Mucosa of descending colon (tissue), 3 donors: ENCODE data around the gene CST4. TPM values are rescaled to one million over a fixed set of nuclear protein-coding genes. Genes with fewer than 3 reads are reported as not detected.

ENCODE experiments used
- ATAC-seq: fragments of 200-7000 bp; cut with Tn5 transposase; one replicate; pipeline ENCODE4 v1.9.1; 2020; ENCODE audit warnings: mild to moderate bottlenecking, moderate library complexity
- DNase-seq, 3 donors: peaks; one replicate each; pipeline ENCODE4 v3.0.0-alpha.2; 2020
- H3K36me3 ChIP-seq: fragments of 200-600 bp; one replicate; pipeline ENCODE4 v1.8.0; 2021; ENCODE audit warnings: low read depth, mild to moderate bottlenecking
- H3K4me1 ChIP-seq: fragments of 200-600 bp; one replicate; pipeline ENCODE4 v1.8.0; 2021; ENCODE audit warnings: low read depth, mild to moderate bottlenecking
- H3K4me3 ChIP-seq: fragments of 200-600 bp; one replicate; pipeline ENCODE4 v1.8.0; 2021; ENCODE audit warnings: mild to moderate bottlenecking
- H3K9me3 ChIP-seq: fragments of 200-600 bp; one replicate; pipeline ENCODE4 v1.8.0; 2021; ENCODE audit warnings: mild to moderate bottlenecking
- CTCF ChIP-seq: fragments of 200-600 bp; IDR thresholded peaks from one replicate; pipeline ENCODE4 v1.8.0; 2022; ENCODE audit warnings: antibody characterized with exemption, mild to moderate bottlenecking
- intact Hi-C, 2 donors: fragments of 100-400 bp; cut with DNase I in 1 of 2; cut with micrococcal nuclease in 1 of 2; formaldehyde crosslinking; loops; one replicate each; pipeline versions ENCODE4 v1.11.0 to v1.11.1; 2022; cut with DNase I, micrococcal nuclease
- total RNA-seq, 3 donors: library from RNA; stranded (reverse); fragmentation: NEBNext Ultra II Directional in 2 of 3; extraction: Animal tissue kit (Norgen Biotek cat#: 25700) in 2 of 3; gene quantifications; one replicate each; pipeline versions ENCODE4 v1.2.1 to v1.2.4, GENCODE V29; 2021 to 2023
- donor health status: DM: no; HTN: no; CAD: no; lungs with moderate emphysema.
- donor health status: DM: no; HTN: no; CAD: no.
- donor health status: DM: no; HTN: yes; CAD: no.

The CST4 gene
- total RNA-seq, 3 donors from 2014 or later = not detected

GRCh38 chr20:23652926-23653325 is 35.9 kb downstream of the CST4 start:
- Histone ChIP-seq H3K36me3 (no peaks in the 10 kb centered on the region), H3K4me1 (no peaks in the 10 kb centered on the region), H3K4me3 (no peak overlapping the region), H3K9me3 (no peaks in the 10 kb centered on the region)
- intact Hi-C loops = no loop called here
- DNase-seq (no peak), ATAC-seq (no peak)
- TF ChIP-seq CTCF = no peak

GRCh38 chr20:23652371-23652770 is 36.5 kb downstream of the CST4 start:
- ATAC-seq = no peak
- H3K36me3 ChIP-seq = no peaks in the 10 kb centered on the region
- intact Hi-C loops = no loop called here
- TF ChIP-seq CTCF = no peak
- DNase-seq = no peak
- no peak overlapping the region for H3K4me3 ChIP-seq
- H3K4me1 ChIP-seq = no peaks in the 10 kb centered on the region
- H3K9me3 ChIP-seq = no peaks in the 10 kb centered on the region

- no peaks in the 10 kb centered on the region for H3K36me3 ChIP-seq
- H3K4me1 ChIP-seq = no peaks in the 10 kb centered on the region
- TF ChIP-seq CTCF = no peak
- H3K4me3 ChIP-seq = no peak overlapping the region
- no peak for DNase-seq
- no peak for ATAC-seq
- no peaks in the 10 kb centered on the region for H3K9me3 ChIP-seq
- intact Hi-C loops = no loop called here
These were observed 37.7 kb downstream of the CST4 start for GRCh38 chr20:23651117-23651516.

GRCh38 chr20:23649830-23650417 is 38.9 kb downstream of the CST4 start:
- H3K9me3 ChIP-seq = no peaks in the 10 kb centered on the region
- intact Hi-C loops = no loop called here
- no peak overlapping the region for H3K4me3 ChIP-seq
- no peaks in the 10 kb centered on the region for H3K4me1 ChIP-seq
- H3K36me3 ChIP-seq = no peaks in the 10 kb centered on the region
- ATAC-seq (no peak), DNase-seq (no peak)
- no peak for TF ChIP-seq CTCF

GRCh38 chr20:23649242-23649641 is 39.6 kb downstream of the CST4 start:
- H3K9me3 ChIP-seq = no peaks in the 10 kb centered on the region
- H3K4me1 ChIP-seq = no peaks in the 10 kb centered on the region
- ATAC-seq = no peak
- no peak for TF ChIP-seq CTCF
- H3K36me3 ChIP-seq = no peaks in the 10 kb centered on the region
- intact Hi-C loops = no loop called here
- H3K4me3 ChIP-seq = no peak overlapping the region
- DNase-seq = no peak

- H3K4me1 ChIP-seq = no peaks in the 10 kb centered on the region
- no peaks in the 10 kb centered on the region for H3K9me3 ChIP-seq
- H3K4me3 ChIP-seq = no peak overlapping the region
- intact Hi-C loops = no loop called here
- no peak for DNase-seq
- no peak for TF ChIP-seq CTCF
- no peak for ATAC-seq
- H3K36me3 ChIP-seq = no peaks in the 10 kb centered on the region
These were observed 41.5 kb downstream of the CST4 start for GRCh38 chr20:23647346-23647745.
